Testis (tissue), 3 donors: ENCODE data around the gene MYLK4. TPM values are rescaled to one million over a fixed set of nuclear protein-coding genes. Genes with fewer than 3 reads are reported as not detected.

Experiments
- DNase-seq: peaks from one replicate; pipeline ENCODE4 v3.0.0-alpha.2; 2019
- H3K27ac ChIP-seq, 2 donors: fragments of 200-600 bp; sonication (generic); one replicate each; pipeline ENCODE4 v1.5.1; 2019
- H3K27me3 ChIP-seq: fragments of 200-600 bp; sonication (generic); one replicate; pipeline ENCODE4 v1.5.1; 2019
- H3K36me3 ChIP-seq: fragments of 200-600 bp; sonication (generic); one replicate; pipeline ENCODE4 v1.5.1; 2017; ENCODE audit warnings: low read depth; ENCODE audit errors: missing control alignments
- H3K4me1 ChIP-seq: fragments of 200-600 bp; sonication (generic); one replicate; pipeline ENCODE4 v1.5.1; 2019
- H3K4me3 ChIP-seq, 2 donors: fragments of 200-600 bp; sonication (generic); one replicate each; pipeline ENCODE4 v1.5.1; 2017 to 2019
- H3K9me3 ChIP-seq: fragments of 200-600 bp; sonication (generic); one replicate; pipeline ENCODE4 v1.5.1; 2017
- POLR2A ChIP-seq: fragments of 450-650 bp; IDR thresholded peaks from one replicate; pipeline ENCODE4 v1.6.1; 2017; ENCODE audit warnings: antibody characterized with exemption, mild to moderate bottlenecking, moderate library complexity
- WGBS, 2 donors: methylation state at CpG; one replicate each; pipeline ENCODE4 v1.1.5; 2018; 5-methylcytosine and 5-hydroxymethylcytosine counted together
- intact Hi-C: fragments of 100-400 bp; cut with DNase I; formaldehyde crosslinking; loops from one replicate; pipeline ENCODE4 v1.15.1; 2023; ENCODE audit warnings: low total_unique reads
- polyA plus RNA-seq: library from polyadenylated mRNA; stranded (reverse); fragments of 350-450 nt; fragmentation: Illumina TruSeq; extraction: RNeasy Lipid Tissue Mini Kit (QIAGEN cat#74804); gene quantifications from one replicate; pipeline ENCODE4 v1.2.3, GENCODE V29; 2014; ENCODE audit warnings: low read depth, low replicate concordance; ENCODE audit not compliant: insufficient read depth
- total RNA-seq, 2 donors: library from RNA; depleted of rRNA; stranded (reverse); fragments of >200 nt; gene quantifications; one replicate each; pipeline ENCODE4 v1.2.3, GENCODE V29; 2016
- TF ChIP-seq, protein P1 (sequence below), 3 experiments: fragments of 450-650 bp in 2 of 3; fragments of 200-600 bp in 1 of 3; sonication (generic) in 1 of 3; IDR thresholded peaks; one replicate each; pipeline ENCODE4 v1.5.1; 2016 to 2019; ENCODE audit warnings: antibody characterized with exemption in 3 of 3, mild to moderate bottlenecking in 2 of 3, moderate library complexity in 1 of 3

Gene MYLK4
- total and polyA plus RNA-seq, 3 donors from 2014 or later, result 0.62 to 1.5 (median 0.71) TPM

DNA sequence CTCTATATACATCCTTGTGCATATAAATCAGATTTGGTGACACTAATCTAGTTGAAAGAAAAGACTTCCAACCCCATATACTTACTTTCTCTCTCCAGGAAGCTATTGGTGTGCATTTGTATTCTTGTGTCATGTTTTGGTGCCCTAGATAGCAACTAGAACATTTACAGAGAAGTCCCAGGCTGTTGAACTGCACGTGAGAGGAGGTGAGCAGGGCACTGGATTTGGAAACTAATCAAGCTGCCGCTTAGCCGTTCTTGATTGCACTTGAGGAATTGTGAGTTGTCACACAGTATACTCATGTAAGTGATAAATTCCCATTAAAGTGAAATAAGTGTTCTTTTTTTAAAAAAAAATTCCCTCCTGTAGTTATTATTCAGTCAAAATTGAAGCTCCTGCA, 22.1 kb upstream of the MYLK4 start:
- WGBS, 2 donors, result 69 to 83% methylated on average over 3 of the region's 3 CpGs
- Histone ChIP-seq H3K9me3 (no peaks in the 10 kb centered on the region), H3K4me1 (peaks cover 2% of the 10 kb centered on the region), H3K4me3 (no peak overlapping the region), H3K27ac (no peak overlapping the region), H3K27me3 (no peaks in the 10 kb centered on the region), H3K36me3 (no peaks in the 10 kb centered on the region)
- intact Hi-C loops, result no loop called here
- no peak for DNase-seq
- TF ChIP-seq, protein P1, sequence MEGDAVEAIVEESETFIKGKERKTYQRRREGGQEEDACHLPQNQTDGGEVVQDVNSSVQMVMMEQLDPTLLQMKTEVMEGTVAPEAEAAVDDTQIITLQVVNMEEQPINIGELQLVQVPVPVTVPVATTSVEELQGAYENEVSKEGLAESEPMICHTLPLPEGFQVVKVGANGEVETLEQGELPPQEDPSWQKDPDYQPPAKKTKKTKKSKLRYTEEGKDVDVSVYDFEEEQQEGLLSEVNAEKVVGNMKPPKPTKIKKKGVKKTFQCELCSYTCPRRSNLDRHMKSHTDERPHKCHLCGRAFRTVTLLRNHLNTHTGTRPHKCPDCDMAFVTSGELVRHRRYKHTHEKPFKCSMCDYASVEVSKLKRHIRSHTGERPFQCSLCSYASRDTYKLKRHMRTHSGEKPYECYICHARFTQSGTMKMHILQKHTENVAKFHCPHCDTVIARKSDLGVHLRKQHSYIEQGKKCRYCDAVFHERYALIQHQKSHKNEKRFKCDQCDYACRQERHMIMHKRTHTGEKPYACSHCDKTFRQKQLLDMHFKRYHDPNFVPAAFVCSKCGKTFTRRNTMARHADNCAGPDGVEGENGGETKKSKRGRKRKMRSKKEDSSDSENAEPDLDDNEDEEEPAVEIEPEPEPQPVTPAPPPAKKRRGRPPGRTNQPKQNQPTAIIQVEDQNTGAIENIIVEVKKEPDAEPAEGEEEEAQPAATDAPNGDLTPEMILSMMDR (IDR thresholded peaks at IDR 0.05), result no peak
- no peak for TF ChIP-seq POLR2A

DNA sequence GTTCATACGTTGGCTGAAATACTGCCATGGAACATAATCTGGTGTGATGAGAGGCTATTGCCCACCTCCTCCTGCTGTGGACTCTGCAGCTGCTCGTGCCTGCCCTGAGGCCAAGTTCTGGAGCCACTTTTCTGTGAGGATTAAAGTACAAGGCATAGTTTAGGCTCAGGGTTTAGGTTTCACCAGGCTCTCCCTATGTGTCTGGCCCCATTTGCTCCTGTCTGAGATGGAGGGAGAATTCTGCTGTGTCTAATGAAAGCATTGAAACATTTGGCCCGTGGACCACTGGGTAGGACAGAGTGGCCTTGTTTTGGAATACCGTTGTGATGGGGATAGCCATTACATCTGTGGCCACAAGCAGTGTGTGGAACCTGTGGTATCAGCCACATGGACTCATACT, 20.4 kb upstream of the MYLK4 start:
- DNase-seq, result no peak
- intact Hi-C loops, result no loop called here
- Histone ChIP-seq H3K27me3 (no peaks in the 10 kb centered on the region), H3K36me3 (no peaks in the 10 kb centered on the region), H3K9me3 (no peaks in the 10 kb centered on the region), H3K27ac (no peak overlapping the region), H3K4me3 (no peak overlapping the region), H3K4me1 (peaks cover 11% of the 10 kb centered on the region)
- TF ChIP-seq POLR2A, result no peak
- TF ChIP-seq, protein P1 (IDR thresholded peaks at IDR 0.05), result no peak
- WGBS, 2 donors, result 85 to 86% methylated on average over 3 to 4 of the region's 4 CpGs

DNA sequence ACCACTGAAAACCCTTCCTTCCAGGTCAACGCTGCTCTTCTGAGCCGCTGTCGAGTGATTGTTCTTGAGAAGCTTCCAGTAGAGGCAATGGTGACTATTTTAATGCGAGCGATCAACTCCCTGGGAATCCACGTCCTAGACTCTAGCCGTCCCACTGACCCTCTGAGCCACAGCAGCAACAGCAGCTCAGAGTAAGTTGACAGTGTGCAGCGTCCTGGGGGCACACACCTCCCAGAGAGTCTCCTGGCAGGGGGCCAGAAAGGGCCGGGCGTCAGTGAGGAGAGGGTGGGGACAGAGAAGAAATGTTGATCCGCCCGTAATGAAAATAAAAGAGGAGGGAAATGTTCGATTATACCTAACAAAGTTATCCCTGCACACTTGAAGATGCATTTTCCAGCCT, 19.4 kb upstream of the MYLK4 start:
- Histone ChIP-seq H3K9me3 (no peaks in the 10 kb centered on the region), H3K27ac (no peak overlapping the region), H3K36me3 (no peaks in the 10 kb centered on the region), H3K4me1 (peaks cover 11% of the 10 kb centered on the region), H3K4me3 (no peak overlapping the region), H3K27me3 (no peaks in the 10 kb centered on the region)
- WGBS, 2 donors, result 67 to 72% methylated on average over 13 of the region's 13 CpGs
- intact Hi-C loops, result no loop called here
- no peak for TF ChIP-seq POLR2A
- TF ChIP-seq, protein P1 (IDR thresholded peaks at IDR 0.05), result no peak
- DNase-seq, result no peak

DNA sequence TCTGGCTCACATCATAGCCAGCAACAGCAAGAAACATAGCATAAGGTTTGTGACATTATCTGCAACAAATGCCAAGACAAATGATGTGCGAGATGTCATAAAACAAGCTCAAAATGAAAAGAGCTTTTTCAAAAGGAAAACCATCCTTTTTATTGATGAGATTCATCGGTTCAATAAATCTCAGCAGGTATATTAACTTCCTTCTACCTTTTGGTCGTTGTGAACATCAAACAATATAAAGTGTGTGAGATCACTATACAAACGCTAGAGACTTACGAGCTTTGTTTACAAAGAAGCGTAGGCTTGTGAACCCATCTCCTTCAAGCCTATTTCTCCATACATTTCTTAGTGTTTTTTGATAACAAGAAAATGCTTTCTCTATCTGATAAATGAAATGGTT, 18.0 kb upstream of the MYLK4 start:
- H3K4me1 ChIP-seq, result peaks cover 11% of the 10 kb centered on the region
- H3K36me3 ChIP-seq, result no peaks in the 10 kb centered on the region
- no peaks in the 10 kb centered on the region for H3K27me3 ChIP-seq
- H3K27ac ChIP-seq, result no peak overlapping the region
- DNase-seq, result no peak
- no peak overlapping the region for H3K4me3 ChIP-seq
- intact Hi-C loops, result no loop called here
- 45 to 49% methylated on average over 6 of the region's 6 CpGs for WGBS, 2 donors
- no peak for TF ChIP-seq POLR2A
- TF ChIP-seq, protein P1 (IDR thresholded peaks at IDR 0.05), result no peak
- H3K9me3 ChIP-seq, result no peaks in the 10 kb centered on the region

DNA sequence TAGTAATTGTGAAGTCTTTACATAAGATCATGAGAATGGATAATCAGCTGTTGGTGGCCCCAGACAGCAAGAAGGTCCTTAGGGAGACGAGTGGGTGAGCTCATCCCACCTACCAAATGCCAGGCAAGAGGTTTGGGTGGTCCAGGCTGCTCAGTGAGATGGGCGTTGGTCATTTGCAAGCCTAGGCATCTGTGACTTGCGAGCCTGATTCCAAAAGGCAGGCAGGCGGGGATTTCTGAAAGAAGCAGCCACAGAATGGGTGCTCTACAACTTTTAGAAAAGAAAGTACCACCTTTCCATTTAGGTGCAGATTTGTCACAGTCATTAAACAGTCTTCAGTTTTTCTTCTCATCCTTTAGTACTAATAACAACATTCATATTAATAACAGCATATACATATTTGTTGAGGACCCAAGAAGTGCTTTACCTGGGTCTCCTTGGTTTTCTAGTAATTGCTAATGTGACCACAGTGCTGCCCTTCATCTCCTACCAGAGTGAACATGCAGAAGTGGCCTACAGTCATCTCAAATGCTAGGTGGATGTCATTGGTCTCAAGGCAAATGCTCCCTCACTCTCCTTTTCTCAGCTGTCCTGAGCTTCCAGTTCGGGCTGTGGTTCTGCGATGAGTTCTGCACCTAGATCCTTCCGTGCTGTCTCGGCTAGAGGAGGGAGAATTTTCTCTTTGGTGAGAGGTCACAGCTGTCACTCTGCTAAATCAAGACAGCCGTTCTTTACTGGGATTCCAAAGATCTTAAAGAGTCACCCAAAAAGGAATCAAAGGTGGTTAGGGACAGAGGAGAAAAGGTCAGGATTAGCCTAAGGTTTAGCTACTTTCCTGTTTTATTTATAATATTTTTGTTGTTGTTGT, 17.2 kb upstream of the MYLK4 start:
- no peak overlapping the region for H3K4me3 ChIP-seq
- no peaks in the 10 kb centered on the region for H3K36me3 ChIP-seq
- WGBS, 2 donors, result 30 to 36% methylated on average over 9 of the region's 9 CpGs
- TF ChIP-seq POLR2A, result no peak
- TF ChIP-seq, protein P1 (IDR thresholded peaks at IDR 0.05), result no peak
- no peak overlapping the region for H3K27ac ChIP-seq
- H3K9me3 ChIP-seq, result no peaks in the 10 kb centered on the region
- H3K4me1 ChIP-seq, result peaks cover 11% of the 10 kb centered on the region
- intact Hi-C loops, result no loop called here
- DNase-seq, result no peak
- H3K27me3 ChIP-seq, result no peaks in the 10 kb centered on the region
